COLO668 (cell line): ENCODE measurements around the gene FAM50B.

Experiments used
- DNase-seq: peaks from one replicate; lab custom pipeline; 2025; ENCODE audit not compliant: unreplicated experiment; lab: John Stamatoyannopoulos, UW

The FAM50B gene

DNA sequence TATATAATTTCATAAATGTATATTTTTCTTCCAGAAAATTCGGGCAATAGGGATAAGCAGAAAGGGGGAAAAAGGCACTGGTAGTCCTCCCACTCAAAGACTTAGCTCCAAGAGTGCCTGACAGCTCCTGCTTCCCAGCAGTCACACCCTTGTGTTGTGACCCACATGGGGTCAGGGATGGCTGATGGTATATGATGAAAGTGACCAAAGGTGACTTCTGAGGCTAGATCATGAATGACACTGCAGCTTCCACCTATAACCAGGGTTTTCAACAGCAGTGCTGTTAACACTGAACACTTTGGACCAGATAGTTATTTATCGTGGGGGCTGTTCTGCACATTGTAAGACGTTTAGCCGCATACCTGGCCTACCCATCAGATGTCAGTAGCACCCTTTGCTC, 22.3 kb downstream of the FAM50B start:
- DNase-seq = no peak

DNA sequence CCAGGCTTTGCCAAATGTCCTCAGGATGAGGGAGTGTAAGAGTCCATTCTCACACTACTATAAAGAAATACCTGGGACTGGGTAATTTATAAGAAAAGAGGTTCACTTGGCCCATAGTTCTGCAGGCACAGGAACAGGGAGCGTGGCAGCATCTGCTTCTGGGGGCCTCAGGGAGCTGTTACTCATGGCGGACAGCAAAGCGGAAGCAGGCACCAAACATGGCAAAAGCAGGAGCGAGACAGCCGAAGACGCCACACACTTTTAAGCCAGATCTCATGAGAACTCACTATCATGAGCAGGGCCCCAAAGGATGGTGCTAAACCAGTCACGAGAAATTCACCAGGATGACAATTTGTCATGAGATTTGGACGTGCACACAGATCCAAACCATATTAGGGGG, 22.8 kb downstream of the FAM50B start:
- DNase-seq = no peak

DNA sequence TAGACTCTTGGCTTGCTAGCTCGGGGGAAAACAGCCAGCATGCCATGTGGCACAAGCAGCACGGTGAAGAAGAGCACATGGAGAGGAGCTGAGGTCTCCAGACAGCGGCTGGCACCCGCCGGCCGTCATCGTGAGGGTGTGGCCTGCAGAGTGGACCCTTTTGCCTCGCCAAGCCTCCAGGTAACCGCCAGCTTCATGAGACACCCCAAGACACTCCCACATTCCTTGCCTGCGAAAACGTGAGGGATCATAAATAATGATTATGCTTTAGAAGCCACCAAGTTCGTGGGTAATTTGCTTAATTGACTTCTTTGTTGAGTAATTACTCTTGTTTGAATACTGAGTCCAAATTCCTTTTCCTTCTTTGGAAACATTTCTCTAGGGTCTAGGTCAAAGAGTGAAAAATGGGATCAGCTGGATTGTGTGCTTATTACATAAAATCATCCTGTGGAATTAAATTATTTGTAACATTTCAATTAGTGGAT, 23.2 kb downstream of the FAM50B start:
- DNase-seq = no peak

DNA sequence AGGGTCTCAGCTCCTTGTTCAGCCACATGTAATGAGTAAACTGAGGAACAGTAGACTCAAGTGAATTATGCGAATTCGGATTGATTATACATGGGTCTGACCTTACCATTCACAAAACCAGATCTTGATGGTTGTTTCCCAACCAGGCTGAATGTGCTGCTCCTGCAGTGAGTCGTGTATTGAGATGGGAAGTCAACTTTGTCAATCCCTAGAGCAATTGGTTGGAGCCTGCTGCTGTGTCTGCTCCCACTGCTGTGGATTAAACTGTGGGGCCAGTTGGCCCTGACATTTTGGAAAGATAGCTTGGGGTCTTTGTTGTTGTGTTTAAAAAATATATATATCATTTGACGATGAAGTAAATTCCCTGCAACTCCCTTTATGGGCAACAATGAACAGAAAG, 23.9 kb downstream of the FAM50B start:
- no peak for DNase-seq

- no peak for DNase-seq
Observed at GRCh38 chr6:3874069-3874468, 24.9 kb downstream of the FAM50B start.

DNA sequence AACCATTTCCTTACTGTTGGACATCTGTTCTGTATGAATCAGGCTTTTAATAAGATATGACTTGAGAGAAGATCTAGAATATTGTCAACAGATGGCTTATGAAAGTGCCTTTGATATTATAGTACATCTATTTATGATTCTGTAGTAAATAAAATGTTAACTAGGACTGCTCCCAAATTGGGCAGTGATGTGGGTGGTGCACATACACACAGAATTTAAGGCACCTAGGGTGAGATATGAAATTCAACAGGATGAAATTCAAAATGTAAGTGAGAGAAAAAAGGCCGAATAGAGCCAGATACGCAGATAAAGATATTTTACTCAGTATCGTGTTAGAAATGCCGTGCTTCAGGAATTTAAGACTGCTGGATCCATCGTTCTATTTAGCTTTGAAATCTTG, 26.3 kb downstream of the FAM50B start:
- DNase-seq = no peak

- DNase-seq = no peak
Observed at GRCh38 chr6:3876101-3876500, 26.9 kb downstream of the FAM50B start.

DNA sequence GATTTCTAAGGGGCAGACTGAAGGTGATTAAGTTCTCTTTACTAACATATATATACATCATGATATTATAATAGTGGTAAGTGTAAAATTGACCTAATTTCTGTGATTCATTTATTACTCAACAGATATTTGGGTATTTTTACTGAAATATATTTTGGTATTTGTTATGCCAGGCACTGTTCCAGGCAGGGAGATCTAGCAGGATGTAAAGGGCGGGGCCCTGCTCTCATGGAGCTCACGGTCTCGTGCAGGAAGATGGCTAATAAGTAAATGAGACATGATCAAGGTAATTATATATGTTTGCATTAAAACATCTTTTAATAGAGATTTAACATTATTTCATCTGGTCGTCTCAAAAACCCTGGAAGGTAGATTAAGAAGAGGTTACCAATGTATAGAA, 27.7 kb downstream of the FAM50B start:
- no peak for DNase-seq

DNA sequence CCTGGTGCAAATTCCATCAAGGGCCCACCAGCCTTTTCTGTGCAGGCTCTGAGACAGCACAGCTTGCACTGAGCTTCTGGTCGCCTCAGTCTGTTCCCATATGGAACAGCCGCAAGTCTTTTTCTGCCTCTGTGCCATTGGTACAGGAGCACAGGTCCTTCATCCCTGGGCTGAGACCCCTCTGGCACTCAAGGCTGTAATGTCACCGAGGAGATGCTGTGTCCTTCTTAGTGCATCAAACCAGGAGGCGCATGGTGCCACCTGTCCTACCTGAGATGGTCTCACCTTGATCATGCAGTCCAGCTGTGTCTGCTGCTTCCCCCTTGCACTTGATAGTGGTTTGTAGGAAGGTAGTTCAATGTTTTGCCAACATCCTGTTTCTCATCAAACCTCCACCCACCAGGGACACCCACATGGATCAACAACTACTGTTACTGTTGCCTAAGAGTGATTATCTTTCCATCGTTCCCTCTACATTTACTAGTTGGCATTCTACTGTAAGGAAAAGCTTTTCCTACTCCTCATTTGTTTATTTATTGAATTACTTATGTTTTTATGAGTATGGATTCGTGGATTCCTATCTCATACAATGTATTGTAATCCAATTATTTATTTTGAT, 29.0 kb downstream of the FAM50B start:
- no peak for DNase-seq

DNA sequence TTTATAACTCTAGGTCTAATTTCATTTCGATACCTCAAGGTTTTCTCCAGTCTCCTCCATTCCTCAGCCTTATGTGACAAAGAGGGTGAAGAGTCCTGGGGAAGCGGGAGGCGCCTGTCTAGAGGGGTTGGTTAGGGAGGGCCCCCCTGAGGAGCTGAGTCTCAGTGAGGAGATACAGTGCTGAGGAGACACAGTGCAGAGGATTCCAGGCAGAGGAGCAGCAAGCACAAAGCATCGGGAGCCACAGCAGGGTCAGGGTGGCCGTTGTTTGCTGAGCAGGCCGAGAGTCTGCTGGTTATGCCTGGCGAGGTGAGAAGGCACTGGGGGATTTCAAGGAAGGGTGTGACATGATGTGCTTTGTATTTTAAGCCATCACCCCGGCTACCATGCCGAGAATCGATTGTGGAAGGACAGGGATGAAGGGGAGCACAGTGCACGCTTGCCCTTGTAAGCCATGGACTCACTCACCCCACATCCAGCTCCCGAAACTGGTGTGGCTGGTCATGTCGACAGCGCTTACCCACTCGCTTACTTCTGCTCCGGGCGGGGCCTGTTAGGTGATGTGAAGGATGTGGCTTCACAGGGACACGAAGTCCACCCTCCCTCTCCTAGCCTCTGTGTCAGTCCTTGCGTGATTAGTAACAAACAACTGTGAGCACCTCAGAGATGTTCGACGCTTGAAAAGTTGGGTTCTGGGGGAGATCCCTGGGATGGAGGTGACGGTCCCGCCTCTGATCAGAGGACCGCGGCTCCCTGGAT, 30.2 kb downstream of the FAM50B start:
- DNase-seq = no peak

- no peak for DNase-seq
Observed at GRCh38 chr6:3881711-3882421, 32.7 kb downstream of the FAM50B start.

GRCh38 chr6:3882431-3882830, 33.3 kb downstream of the FAM50B start:
- DNase-seq = no peak

DNA sequence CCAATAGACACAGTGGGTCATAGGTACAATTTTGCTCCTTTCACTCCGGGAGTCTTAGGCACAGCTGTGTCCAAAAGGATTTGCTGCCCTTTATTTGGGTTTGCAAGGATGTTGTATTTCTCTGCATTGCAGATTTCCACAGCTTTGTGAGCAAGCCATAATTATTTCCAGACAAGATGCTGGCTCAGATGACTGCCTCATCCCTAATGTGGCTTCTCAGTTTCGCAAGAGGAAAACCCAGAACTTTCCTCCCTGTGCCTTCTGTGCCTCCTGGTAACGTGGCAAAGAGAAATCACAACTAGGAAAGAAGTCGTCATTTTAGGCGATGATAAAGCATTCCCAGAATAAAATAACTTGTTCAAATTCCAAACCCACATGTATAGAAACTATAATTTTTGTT, 33.7 kb downstream of the FAM50B start:
- no peak for DNase-seq

DNA sequence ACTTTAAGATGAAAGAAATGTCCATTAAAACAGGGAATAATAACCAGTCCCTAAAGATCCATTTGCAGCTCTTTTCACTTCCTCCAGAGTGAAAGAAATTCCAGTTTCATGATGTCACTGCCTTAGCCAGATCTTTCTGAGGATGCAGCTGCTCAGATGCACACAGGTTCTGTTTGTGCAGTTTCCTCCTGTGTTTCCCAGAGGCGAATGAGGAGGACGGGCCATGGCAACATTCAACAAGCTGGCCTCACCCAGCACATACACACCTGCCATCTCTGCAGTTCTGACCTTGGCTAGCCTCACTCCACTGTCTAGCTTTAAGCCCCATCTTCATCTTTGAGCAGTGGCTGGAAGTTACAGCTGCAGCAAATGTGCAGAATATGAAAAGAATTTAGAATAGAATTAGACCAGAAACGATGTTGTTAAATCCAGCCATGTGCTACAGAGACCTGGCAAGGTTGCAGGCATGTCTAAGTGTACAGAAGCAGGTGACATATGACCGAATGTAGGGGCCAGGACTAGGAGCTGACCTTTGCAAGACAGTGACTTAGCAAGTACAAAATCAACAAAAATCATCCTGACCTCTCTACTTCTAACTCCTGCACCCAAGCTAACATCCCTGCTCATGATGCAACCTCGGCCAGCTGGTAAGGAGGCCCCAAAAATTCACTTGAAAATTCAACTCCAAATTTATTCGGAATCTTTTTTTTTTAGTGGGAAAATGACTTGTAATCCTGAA, 35.0 kb downstream of the FAM50B start:
- DNase-seq = peak; percentile 19

DNA sequence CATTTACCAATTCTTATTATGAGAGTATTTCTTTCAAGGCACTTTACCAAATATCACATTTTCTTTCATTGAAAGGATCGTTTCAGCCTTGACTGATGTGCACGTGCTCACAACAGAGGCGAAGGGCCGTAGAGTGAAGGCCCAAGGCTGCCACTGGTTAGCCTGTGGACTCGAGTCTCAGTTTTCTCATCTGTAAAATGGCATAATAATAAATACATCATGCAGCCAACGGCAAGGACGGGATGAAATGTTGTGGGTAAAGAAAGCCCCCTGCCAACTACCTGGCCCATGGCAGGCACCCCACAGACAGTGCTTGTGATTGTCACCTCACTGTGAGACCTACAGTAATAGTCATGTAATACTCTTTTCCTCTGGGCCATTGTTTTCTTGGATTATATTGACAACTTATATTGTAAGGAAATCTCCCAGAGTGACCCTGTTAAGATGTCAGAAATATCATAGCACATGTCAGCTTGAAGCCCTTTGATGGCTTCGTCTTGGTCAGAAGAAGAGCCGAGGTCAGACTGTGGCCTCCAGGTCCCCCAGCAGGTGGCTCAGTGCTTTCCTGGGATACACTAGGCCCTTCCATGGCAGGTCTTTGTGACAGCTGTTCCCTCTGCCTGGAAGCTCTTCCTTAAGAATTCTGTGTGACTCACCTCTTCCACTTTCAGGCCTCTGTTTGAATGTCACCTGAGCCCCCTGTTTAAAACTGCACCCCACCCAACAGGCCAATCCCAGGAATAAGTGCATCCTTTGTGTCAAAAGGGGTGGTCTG, 36.3 kb downstream of the FAM50B start:
- DNase-seq = peak; percentile 32

GRCh38 chr6:3887150-3887700, 38.1 kb downstream of the FAM50B start:
- DNase-seq = no peak

DNA sequence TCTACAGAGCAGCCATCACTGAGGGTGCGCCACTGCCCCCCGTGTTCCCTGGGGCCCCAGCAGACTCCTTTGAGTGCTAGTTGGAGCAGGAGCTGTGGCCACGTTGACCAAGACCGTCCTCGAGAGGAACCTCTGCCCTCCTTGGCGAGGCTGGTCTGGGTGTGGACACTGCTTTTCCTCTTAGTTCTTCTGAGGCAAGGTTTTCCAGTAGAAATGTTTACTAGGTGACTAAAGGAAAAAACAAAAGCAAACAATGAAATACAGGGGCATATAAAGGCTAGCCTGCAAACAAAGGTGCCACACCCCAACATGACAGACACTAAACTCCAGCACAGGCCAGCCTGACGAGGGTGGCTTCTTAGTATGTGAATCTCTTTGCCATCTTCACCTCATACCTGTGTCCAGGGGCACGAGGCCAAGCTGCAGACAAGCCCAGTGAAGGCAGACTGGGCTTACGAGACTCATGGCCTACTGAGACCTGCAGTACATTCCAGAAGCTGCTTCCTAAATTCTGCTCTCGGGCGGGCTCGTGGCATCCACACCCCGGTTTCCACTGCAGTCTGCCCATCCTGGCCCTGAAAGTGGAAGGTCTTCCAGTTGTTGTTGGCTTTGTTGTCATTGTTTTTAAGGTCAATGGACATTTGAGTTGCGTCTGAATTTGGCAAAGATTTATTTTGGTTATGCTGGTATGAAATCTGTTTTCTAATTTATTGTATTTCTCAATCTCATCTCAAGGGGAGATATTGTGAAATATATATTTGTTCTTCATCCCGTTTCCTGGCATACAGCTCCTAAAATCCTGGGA, 39.2 kb downstream of the FAM50B start:
- no peak for DNase-seq

DNA sequence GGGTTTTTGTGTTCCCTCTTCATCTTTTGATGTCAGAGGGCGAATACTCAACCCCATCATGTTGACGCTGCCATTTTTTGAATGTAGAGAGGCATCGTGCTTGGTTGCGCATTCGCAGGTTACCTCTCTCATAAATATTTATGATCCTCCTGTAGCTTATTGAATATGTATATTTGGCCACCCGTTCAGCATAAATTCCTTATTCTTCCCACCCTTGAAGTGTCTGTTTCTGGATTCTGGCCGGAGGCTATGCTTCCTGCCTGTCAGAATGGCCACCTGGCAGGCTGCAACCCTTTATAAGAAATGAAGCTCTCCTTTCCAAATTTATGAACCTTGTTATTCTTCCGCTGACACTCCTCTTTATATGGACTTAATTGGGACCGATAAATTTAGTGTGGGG, 40.9 kb downstream of the FAM50B start:
- DNase-seq = no peak

DNA sequence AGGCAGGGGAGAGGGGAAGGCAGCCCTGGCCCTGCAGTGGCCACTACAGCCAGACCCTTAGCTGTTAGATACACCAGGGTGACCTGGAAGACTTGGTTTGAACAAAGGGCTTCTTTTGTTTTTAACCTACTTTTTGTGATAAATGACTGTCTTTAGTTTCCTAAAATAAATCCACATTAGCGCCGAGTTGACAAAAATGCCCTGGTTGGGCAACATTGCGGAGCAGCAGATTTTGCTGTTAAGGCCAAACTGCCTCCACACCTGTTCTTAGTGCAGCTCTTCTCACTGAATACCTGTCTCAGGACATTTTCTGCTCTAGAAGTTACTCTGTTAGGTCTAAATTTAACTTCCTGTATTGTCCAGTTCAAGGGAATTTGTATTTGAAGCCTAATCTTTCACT, 42.7 kb downstream of the FAM50B start:
- no peak for DNase-seq

GRCh38 chr6:3892603-3893002, 43.4 kb downstream of the FAM50B start:
- no peak for DNase-seq
